H1 (cell line): ENCODE measurements around the gene DIP2C. TPM values are rescaled to one million over a fixed set of nuclear protein-coding genes. Genes with fewer than 3 reads are reported as not detected.

ENCODE experiments used
- CTCF ChIA-PET: fragments of 300-600 bp; sonication (Branson Sonifier 250); formaldehyde crosslinking; loops from one replicate; lab custom pipeline; 2021; ENCODE audit not compliant: partially characterized antibody; lab: Charles Lee
- POLR2A ChIA-PET: fragments of 300-600 bp; sonication (Branson Sonifier 250); formaldehyde crosslinking; loops from one replicate; lab custom pipeline; 2021; ENCODE audit warnings: inconsistent platforms; ENCODE audit not compliant: partially characterized antibody; lab: Charles Lee
- DNase-seq, 2 experiments: peaks; one replicate each; pipeline versions ENCODE4 v3.0.0 to v3.0.0-alpha.2; 2010 to 2022; ENCODE audit warnings: low spot score in 2 of 2, low read depth in 1 of 2, mixed read lengths in 1 of 2
- FAIRE-seq: peaks from 2 replicates; lab custom pipeline; 2011; peaks lifted over from hg19 to GRCh38; lab: Jason Lieb, UNC
- H2AFZ ChIP-seq: 2 replicates; pipeline ENCODE4 v1.8.1; 2012; ENCODE audit warnings: low read length, inconsistent platforms
- H2AK5ac ChIP-seq: 2 replicates; pipeline ENCODE4 v1.6.1; 2013; ENCODE audit warnings: low read depth, low read length
- H2BK120ac ChIP-seq: replicated peaks from 2 replicates; pipeline ENCODE3; 2013; ENCODE audit warnings: low read depth, low read length, inconsistent platforms
- H2BK12ac ChIP-seq: 2 replicates; pipeline ENCODE4 v1.6.1; 2013; ENCODE audit warnings: low read depth, low read length
- H2BK15ac ChIP-seq: 2 replicates; pipeline ENCODE4 v1.6.1; 2013; ENCODE audit warnings: low read length
- H2BK20ac ChIP-seq: 2 replicates; pipeline ENCODE4 v1.6.1; 2013; ENCODE audit warnings: low read length
- H2BK5ac ChIP-seq: 2 replicates; pipeline ENCODE4 v1.6.1; 2013; ENCODE audit warnings: low read depth, low read length
- H3K14ac ChIP-seq: 2 replicates; pipeline ENCODE4 v1.6.1; 2013; ENCODE audit warnings: inconsistent platforms; ENCODE audit not compliant: insufficient read length
- H3K18ac ChIP-seq: 2 replicates; pipeline ENCODE4 v1.6.1; 2013; ENCODE audit warnings: low read length; ENCODE audit errors: extremely low read depth
- H3K23ac ChIP-seq: 2 replicates; pipeline ENCODE4 v1.6.1; 2013; ENCODE audit warnings: inconsistent platforms; ENCODE audit not compliant: insufficient read length
- H3K23me2 ChIP-seq: 2 replicates; pipeline ENCODE4 v1.6.1; 2013; ENCODE audit warnings: low read depth, low read length
- H3K27ac ChIP-seq: 2 replicates; pipeline ENCODE4 v1.6.1; 2011; ENCODE audit warnings: low read depth, low read length, inconsistent platforms
- H3K27me3 ChIP-seq, 4 experiments: replicated peaks in 1 of 4; 1 replicate in 1 of 4; 2 replicates in 3 of 4; pipeline versions ENCODE4 v1.6.1 to v1.8.1; 2011 to 2013; ENCODE audit warnings: low read length in 3 of 4, mild to moderate bottlenecking in 3 of 4, inconsistent platforms in 2 of 4, mixed read lengths in 2 of 4, moderate library complexity in 1 of 4; ENCODE audit not compliant: control insufficient read depth in 3 of 4, insufficient read depth in 3 of 4; ENCODE audit errors: extremely low read depth in 1 of 4
- H3K36me3 ChIP-seq, 4 experiments: 2 replicates each; pipeline versions ENCODE4 v1.6.1 to v1.8.1; 2011 to 2013; ENCODE audit warnings: mild to moderate bottlenecking in 4 of 4, low read length in 3 of 4, moderate library complexity in 2 of 4, control low read depth in 1 of 4, inconsistent platforms in 1 of 4; ENCODE audit not compliant: insufficient read depth in 4 of 4, control insufficient read depth in 2 of 4
- H3K4ac ChIP-seq: replicated peaks from 2 replicates; pipeline ENCODE3; 2013; ENCODE audit warnings: low read length, low read depth, mixed read lengths, inconsistent platforms; ENCODE audit not compliant: insufficient read length
- H3K4me1 ChIP-seq, 4 experiments: replicated peaks in 1 of 4; 1 replicate in 1 of 4; 2 replicates in 3 of 4; pipeline versions ENCODE4 v1.6.1 to v1.8.1; 2011 to 2013; ENCODE audit warnings: low read length in 3 of 4, inconsistent platforms in 2 of 4, mixed read lengths in 1 of 4; ENCODE audit not compliant: insufficient read depth in 4 of 4, control insufficient read depth in 3 of 4
- H3K4me2 ChIP-seq, 2 experiments: 2 replicates each; pipeline versions ENCODE4 v1.6.1 to v1.8.1; 2011 to 2013; ENCODE audit warnings: low read depth in 2 of 2, low read length in 2 of 2, control low read depth in 1 of 2, inconsistent platforms in 1 of 2, mild to moderate bottlenecking in 1 of 2; ENCODE audit not compliant: insufficient read depth in 1 of 2
- H3K4me3 ChIP-seq, 4 experiments: fragments of 200-600, 300-600 bp in 1 of 4; sonication (generic), shearing (Covaris generic), sonication (Bioruptor Twin) in 1 of 4; 2 replicates each; pipeline versions ENCODE4 v1.5.1 to v1.8.1; 2011 to 2016; ENCODE audit warnings: low read length in 4 of 4, low read depth in 3 of 4, control low read depth in 2 of 4, inconsistent platforms in 2 of 4, mild to moderate bottlenecking in 2 of 4, mixed read lengths in 1 of 4, moderate library complexity in 1 of 4; ENCODE audit not compliant: insufficient read depth in 2 of 4; ENCODE audit errors: extremely low read depth in 1 of 4
- H3K56ac ChIP-seq: replicated peaks from 2 replicates; pipeline ENCODE3; 2013; ENCODE audit warnings: low read depth, mild to moderate bottlenecking, mixed read lengths, low read length, inconsistent platforms; ENCODE audit not compliant: insufficient read length
- H3K79me1 ChIP-seq: 2 replicates; pipeline ENCODE4 v1.6.1; 2013; ENCODE audit warnings: low read depth, low read length, control low read depth
- H3K79me2 ChIP-seq, 2 experiments: 2 replicates each; pipeline versions ENCODE4 v1.6.1 to v1.8.1; 2012 to 2013; ENCODE audit warnings: low read length in 2 of 2, mild to moderate bottlenecking in 2 of 2, inconsistent platforms in 1 of 2; ENCODE audit not compliant: insufficient read depth in 2 of 2, control insufficient read depth in 1 of 2
- H3K9ac ChIP-seq, 4 experiments: replicated peaks in 1 of 4; 1 replicate in 1 of 4; 2 replicates in 3 of 4; pipeline versions ENCODE4 v1.6.1 to v1.8.1; 2011 to 2013; ENCODE audit warnings: low read depth in 3 of 4, low read length in 3 of 4, control low read depth in 2 of 4, mild to moderate bottlenecking in 2 of 4, moderate library complexity in 2 of 4, inconsistent platforms in 1 of 4; ENCODE audit errors: extremely low read depth in 1 of 4
- H3K9me3 ChIP-seq, 2 experiments: 2 replicates each; pipeline versions ENCODE4 v1.6.1 to v1.8.1; 2012 to 2013; ENCODE audit warnings: mild to moderate bottlenecking in 2 of 2, moderate library complexity in 2 of 2, control low read depth in 1 of 2, inconsistent platforms in 1 of 2, low read depth in 1 of 2, low read length in 1 of 2, mixed read lengths in 1 of 2; ENCODE audit not compliant: insufficient read depth in 2 of 2
- H4K20me1 ChIP-seq, 2 experiments: replicated peaks in 1 of 2; 2 replicates each; pipeline versions ENCODE3 to v1.8.1; 2011 to 2013; ENCODE audit warnings: inconsistent platforms in 2 of 2, low read length in 2 of 2, mild to moderate bottlenecking in 1 of 2; ENCODE audit not compliant: insufficient read depth in 2 of 2, control insufficient read depth in 1 of 2
- H4K5ac ChIP-seq: 2 replicates; pipeline ENCODE4 v1.6.1; 2013; ENCODE audit warnings: low read length, low read depth, mixed read lengths, inconsistent platforms; ENCODE audit not compliant: insufficient read length
- H4K8ac ChIP-seq: 2 replicates; pipeline ENCODE4 v1.8.0; 2013; ENCODE audit warnings: mild to moderate bottlenecking, moderate library complexity, low read length, inconsistent platforms; ENCODE audit not compliant: insufficient read depth; ENCODE audit errors: extremely low read depth
- H4K91ac ChIP-seq: replicated peaks from 2 replicates; pipeline ENCODE3; 2013; ENCODE audit warnings: low read length, mixed read lengths, inconsistent platforms; ENCODE audit not compliant: insufficient read length
- CBX5 ChIP-seq: fragments of 300-800, 300-1000 bp; sonication (generic); IDR thresholded peaks from 2 replicates; pipeline ENCODE4 v1.7.1; 2016; ENCODE audit warnings: antibody characterized with exemption, low read length, low read depth
- PHF8 ChIP-seq: fragments of 200-600 bp; sonication (generic); conservative IDR thresholded peaks from 2 replicates; pipeline ENCODE4 v1.7.1; 2012; ENCODE audit warnings: low read depth, mild to moderate bottlenecking, inconsistent platforms, low read length, moderate library complexity
- POU5F1 ChIP-seq: IDR thresholded peaks from 2 replicates; pipeline ENCODE4 v1.6.1; 2011; ENCODE audit warnings: low read depth, mild to moderate bottlenecking, low read length, moderate library complexity
- RBBP5 ChIP-seq: IDR thresholded peaks from 2 replicates; pipeline ENCODE4 v1.7.1; 2012; ENCODE audit warnings: low read depth, mild to moderate bottlenecking, inconsistent platforms, low read length, moderate library complexity, borderline replicate concordance
- SIN3A ChIP-seq, 2 experiments: IDR thresholded peaks in 1 of 2; conservative IDR thresholded peaks in 1 of 2; 2 replicates each; pipeline ENCODE4 v1.6.1; 2011 to 2012; ENCODE audit warnings: low read length in 2 of 2, improper control_type of control experiment in 1 of 2, low read depth in 1 of 2, mild to moderate bottlenecking in 1 of 2
- SP4 ChIP-seq: IDR thresholded peaks from 2 replicates; pipeline ENCODE4 v1.6.1; 2012; ENCODE audit warnings: low read length, inconsistent platforms
- SRF ChIP-seq: IDR thresholded peaks from 2 replicates; pipeline ENCODE4 v1.6.1; 2011; ENCODE audit warnings: mild to moderate bottlenecking, low read depth, low read length, moderate library complexity
- TBP ChIP-seq: IDR thresholded peaks from 2 replicates; pipeline ENCODE4 v1.6.1; 2011; ENCODE audit warnings: low read depth, low read length, improper control_type of control experiment
- WGBS, 2 experiments: shearing (Covaris generic) in 1 of 2; methylation state at CpG; one replicate each; pipeline versions ENCODE4 v1.1.6 to v1.1.7; 2013 to 2015; ENCODE audit warnings: low lambda C conversion rate in 2 of 2, mixed read lengths in 2 of 2, inconsistent platforms in 1 of 2, low coverage in 1 of 2, missing lambda C conversion rate in 1 of 2; ENCODE audit not compliant: insufficient replicate concordance in 2 of 2, insufficient coverage in 1 of 2, insufficient read length in 1 of 2; ENCODE audit errors: extremely low coverage in 1 of 2, missing lambda C conversion rate in 1 of 2; 5-methylcytosine and 5-hydroxymethylcytosine counted together
- polyA plus RNA-seq, 7 experiments: library from polyadenylated mRNA; depleted of rRNA in 3 of 7; stranded (reverse) in 5 of 7; unstranded in 2 of 7; fragments of >200 nt in 5 of 7; fragments of 200-250 nt in 2 of 7; gene quantifications; 1 replicate in 5 of 7; 2 replicates in 1 of 7; 4 replicates in 1 of 7; pipeline versions ENCODE4 v1.2.1 to v1.2.3, GENCODE V29; 2011 to 2013; ENCODE audit warnings: missing spikeins in 2 of 7, mixed read lengths in 2 of 7
- total RNA-seq: library from RNA; stranded (reverse); fragmentation: NEBNext Ultra II Directional; extraction: Animal tissue kit (Norgen Biotek cat#: 25700); gene quantifications from 2 replicates; pipeline ENCODE4 v1.2.1, GENCODE V29; 2021
- TF ChIP-seq, protein P1 (sequence below): IDR thresholded peaks from 2 replicates; pipeline ENCODE4 v1.6.1; 2012; ENCODE audit warnings: low read length, inconsistent platforms

The DIP2C gene
- total and polyA plus RNA-seq, 2 of the 8 experiments (the other 6 are each of a cell fraction or from before 2014, with no cell fraction given), result 3.8 to 9.3 TPM

DNA sequence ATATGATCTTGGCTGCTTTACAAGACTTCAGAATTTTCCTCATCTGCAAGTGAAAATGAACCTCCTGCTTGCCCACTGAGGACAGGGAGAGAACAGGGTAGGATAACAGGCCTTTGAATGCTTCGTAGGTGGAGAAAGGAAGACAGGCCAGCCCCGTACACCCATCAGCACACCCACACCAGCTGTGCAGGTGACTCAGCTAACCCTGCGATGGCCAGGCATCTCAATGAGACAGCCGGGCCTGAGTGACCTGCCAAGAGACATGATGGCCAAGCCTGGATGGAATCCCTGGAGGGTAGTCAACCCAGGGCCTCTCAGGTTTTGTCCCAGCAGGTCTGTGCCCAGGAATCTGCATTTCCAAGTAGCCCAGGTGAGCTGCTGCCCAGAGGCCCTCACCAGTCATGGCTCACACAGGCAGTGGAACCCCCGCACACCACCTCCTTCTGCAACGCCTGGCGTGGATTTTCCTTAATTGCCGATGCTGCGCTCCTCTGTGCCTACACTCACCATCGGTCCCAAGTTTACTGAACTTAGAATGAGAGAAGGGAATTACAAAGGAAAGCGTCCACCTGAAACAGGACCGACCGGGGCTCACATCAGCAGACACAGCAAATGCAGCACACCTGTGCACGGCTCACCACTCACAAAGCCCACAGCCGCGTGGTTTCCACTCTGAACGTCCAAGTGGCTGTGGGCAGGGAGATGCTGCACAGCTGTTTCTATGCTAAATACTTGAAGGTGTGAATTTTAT is 163.7 kb downstream of the DIP2C start:
- H2BK20ac ChIP-seq, result no peak overlapping the region
- no peak overlapping the region for H3K4me3 ChIP-seq
- H3K4me2 ChIP-seq, result no peak overlapping the region
- no peak overlapping the region for H2AK5ac ChIP-seq
- no peak overlapping the region for H3K23ac ChIP-seq
- H2BK15ac ChIP-seq, result 0 out of 2 replicates have a peak overlapping the region, but pooled peaks have one; percentile 16
- no peak overlapping the region for H3K9ac ChIP-seq
- H4K91ac ChIP-seq, result no peak overlapping the region
- no peak overlapping the region for H2BK5ac ChIP-seq
- POLR2A ChIA-PET, result interaction anchor here (0.7 kb wide), 1 partner anchor 107 kb away, joined by 4 read pairs; no protein-coding TSS in a partner anchor
- FAIRE-seq (no peak), DNase-seq (no peak)
- H3K4ac ChIP-seq, result no peak overlapping the region
- WGBS, 2 experiments, result 91% methylated on average over 17 of the region's 17 CpGs; no CpG with 5 or more reads in 1 of the 2 experiments
- no peak overlapping the region for H4K5ac ChIP-seq
- H3K56ac ChIP-seq, result no peak overlapping the region
- H3K14ac ChIP-seq, result no peak overlapping the region
- no peaks in the 10 kb centered on the region for H3K27me3 ChIP-seq
- H3K79me2 ChIP-seq, result no peaks in the 10 kb centered on the region
- no peak overlapping the region for H2BK12ac ChIP-seq
- no peak overlapping the region for H4K8ac ChIP-seq
- H3K18ac ChIP-seq, result no peak overlapping the region
- H3K36me3 ChIP-seq, result no peaks in the 10 kb centered on the region
- H3K79me1 ChIP-seq, result peaks cover 3% of the 10 kb centered on the region
- H2AFZ ChIP-seq, result no peak overlapping the region
- no peaks in the 10 kb centered on the region; a peak in 1 of 7 replicates for H3K4me1 ChIP-seq
- H4K20me1 ChIP-seq, result peaks cover 4 to 9% of the 10 kb centered on the region in 2 experiments
- no peaks in the 10 kb centered on the region for H3K23me2 ChIP-seq
- H3K9me3 ChIP-seq, result no peaks in the 10 kb centered on the region
- no peak overlapping the region for H3K27ac ChIP-seq
- no peak overlapping the region for H2BK120ac ChIP-seq
- CTCF ChIA-PET, result interaction anchor here (0.7 to 2.3 kb wide), 4 partner anchors 15 to 263 kb away, joined by 3 to 10 read pairs (median 6); no protein-coding TSS in a partner anchor
- TF ChIP-seq POU5F1 (no peak), TBP (no peak), CBX5 (no peak), SRF (no peak), RBBP5 (no peak), SP4 (no peak), SIN3A (conservative IDR thresholded peaks at IDR 0.05 in 1 of 2, IDR thresholded peaks at IDR 0.05 in 1 of 2; ENCODE audit: low read depth in 1 of 2, low read length in 2 of 2) (no peak), PHF8 (no peak)
- TF ChIP-seq, protein P1, sequence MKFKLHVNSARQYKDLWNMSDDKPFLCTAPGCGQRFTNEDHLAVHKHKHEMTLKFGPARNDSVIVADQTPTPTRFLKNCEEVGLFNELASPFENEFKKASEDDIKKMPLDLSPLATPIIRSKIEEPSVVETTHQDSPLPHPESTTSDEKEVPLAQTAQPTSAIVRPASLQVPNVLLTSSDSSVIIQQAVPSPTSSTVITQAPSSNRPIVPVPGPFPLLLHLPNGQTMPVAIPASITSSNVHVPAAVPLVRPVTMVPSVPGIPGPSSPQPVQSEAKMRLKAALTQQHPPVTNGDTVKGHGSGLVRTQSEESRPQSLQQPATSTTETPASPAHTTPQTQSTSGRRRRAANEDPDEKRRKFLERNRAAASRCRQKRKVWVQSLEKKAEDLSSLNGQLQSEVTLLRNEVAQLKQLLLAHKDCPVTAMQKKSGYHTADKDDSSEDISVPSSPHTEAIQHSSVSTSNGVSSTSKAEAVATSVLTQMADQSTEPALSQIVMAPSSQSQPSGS, result no peak
